GM12865 (cell line): ENCODE data around the gene SPOCK1.

Source experiments
- DNase-seq: peaks from one replicate; pipeline ENCODE4 v3.0.0; 2010; ENCODE audit warnings: low read depth
- H3K4me3 ChIP-seq: 2 replicates; pipeline ENCODE4 v1.5.1; 2011; ENCODE audit warnings: mild to moderate bottlenecking, low read depth, low read length, control low read depth
- TF ChIP-seq, protein P1 (sequence below): IDR thresholded peaks from 2 replicates; pipeline ENCODE4 v1.5.1; 2011; ENCODE audit warnings: low read length, control low read depth, low read depth, inconsistent platforms; ENCODE audit not compliant: insufficient read depth; ENCODE audit errors: missing control alignments

The SPOCK1 gene

DNA sequence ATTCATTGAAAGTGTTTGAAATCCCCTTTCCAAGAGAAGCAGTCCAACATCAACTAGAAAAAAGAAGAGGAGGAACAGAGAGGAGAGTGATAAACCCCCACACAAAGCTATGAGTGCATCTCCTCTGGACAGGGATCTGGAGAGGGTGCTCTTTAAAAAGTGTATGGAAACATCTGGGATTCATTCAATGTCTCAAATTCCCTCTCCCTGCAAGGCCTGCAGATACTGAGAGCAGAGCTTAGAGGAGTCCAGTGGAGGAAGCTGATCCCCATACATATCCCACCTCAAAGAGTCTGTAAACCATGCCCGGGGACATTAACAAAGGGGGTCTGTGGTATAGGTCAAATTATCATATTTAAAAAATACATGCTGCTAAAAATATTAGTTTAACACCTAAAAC, 2.2 kb downstream of the SPOCK1 start:
- no peak overlapping the region for H3K4me3 ChIP-seq
- TF ChIP-seq, protein P1, sequence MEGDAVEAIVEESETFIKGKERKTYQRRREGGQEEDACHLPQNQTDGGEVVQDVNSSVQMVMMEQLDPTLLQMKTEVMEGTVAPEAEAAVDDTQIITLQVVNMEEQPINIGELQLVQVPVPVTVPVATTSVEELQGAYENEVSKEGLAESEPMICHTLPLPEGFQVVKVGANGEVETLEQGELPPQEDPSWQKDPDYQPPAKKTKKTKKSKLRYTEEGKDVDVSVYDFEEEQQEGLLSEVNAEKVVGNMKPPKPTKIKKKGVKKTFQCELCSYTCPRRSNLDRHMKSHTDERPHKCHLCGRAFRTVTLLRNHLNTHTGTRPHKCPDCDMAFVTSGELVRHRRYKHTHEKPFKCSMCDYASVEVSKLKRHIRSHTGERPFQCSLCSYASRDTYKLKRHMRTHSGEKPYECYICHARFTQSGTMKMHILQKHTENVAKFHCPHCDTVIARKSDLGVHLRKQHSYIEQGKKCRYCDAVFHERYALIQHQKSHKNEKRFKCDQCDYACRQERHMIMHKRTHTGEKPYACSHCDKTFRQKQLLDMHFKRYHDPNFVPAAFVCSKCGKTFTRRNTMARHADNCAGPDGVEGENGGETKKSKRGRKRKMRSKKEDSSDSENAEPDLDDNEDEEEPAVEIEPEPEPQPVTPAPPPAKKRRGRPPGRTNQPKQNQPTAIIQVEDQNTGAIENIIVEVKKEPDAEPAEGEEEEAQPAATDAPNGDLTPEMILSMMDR = no peak
- no peak for DNase-seq

DNA sequence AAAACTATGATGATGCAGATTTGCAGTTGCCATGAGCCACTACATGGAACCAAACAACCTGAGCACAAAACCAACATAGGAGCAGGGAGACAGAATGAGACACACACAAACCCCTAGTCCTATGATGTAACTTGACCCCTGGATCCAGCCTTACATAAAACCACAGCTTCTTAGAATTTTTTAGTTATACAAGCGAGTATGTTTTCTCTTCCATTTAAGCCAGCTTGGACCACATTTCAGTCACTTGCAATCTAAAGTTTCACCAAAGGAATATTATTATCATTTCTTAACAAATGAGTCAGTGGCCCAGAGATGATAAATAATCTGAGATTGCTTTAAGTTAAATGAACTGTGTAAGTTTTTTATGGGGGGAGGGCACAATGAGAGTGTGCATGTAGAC, 6.8 kb downstream of the SPOCK1 start:
- TF ChIP-seq, protein P1 = no peak
- no peak for DNase-seq
- no peak overlapping the region for H3K4me3 ChIP-seq

DNA sequence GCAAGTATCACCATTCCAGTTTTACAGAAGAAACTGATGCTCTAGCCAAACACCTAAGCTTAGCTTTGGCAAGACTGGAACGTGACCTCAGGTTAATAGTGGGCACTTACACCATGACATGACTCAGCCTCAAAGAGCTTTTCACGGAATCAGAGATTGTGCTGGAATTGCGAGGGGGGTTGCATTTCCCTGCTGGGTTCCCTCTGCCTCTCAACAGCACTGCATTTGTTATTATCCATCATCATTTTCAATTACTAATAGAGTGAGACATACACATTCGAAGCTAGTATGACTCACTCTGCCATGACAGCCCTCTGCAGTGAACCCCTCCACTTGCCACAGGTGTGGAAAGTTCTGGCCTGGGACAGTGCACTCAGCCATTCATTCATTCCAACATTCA, 8.0 kb downstream of the SPOCK1 start:
- TF ChIP-seq, protein P1 = no peak
- H3K4me3 ChIP-seq = no peak overlapping the region
- no peak for DNase-seq

DNA sequence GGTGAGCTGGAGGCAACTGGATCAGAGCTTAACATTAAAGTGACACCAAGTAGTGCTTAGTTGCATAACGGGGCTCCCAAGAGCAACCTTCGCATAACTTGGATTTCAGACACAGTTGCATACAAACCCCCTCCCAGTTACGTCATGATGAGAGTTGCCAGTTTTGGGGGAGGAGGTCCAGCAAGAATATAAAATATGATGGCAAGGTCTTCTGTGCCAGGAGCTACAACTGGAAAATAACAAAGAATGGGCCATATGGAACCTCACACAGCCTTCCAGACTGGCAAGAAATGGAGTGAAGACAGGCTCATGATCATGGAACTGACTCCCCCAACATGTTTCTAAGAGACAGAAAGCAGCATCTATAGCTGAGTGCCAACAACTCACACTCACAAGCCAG, 8.5 kb downstream of the SPOCK1 start:
- TF ChIP-seq, protein P1 = no peak
- no peak overlapping the region for H3K4me3 ChIP-seq
- DNase-seq = no peak

DNA sequence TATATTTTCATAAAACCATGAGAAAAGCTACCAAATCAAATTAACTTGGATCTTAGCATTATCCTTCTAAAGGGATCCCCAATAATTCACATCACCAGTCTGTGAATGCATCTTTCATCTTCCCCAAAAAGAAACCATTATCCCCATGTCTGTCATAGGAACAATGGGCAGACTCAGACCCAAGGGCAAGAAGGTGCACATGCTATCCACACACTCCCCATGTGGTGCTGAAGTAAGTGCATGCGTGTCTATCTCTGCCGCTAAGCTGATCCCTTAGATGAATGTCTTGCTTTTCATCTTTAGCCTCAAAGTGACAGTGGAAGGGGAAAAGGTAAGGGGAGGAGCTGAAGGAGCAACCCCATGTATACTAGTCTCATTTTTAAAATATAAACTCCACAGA, 10.2 kb downstream of the SPOCK1 start:
- TF ChIP-seq, protein P1 = no peak
- H3K4me3 ChIP-seq = no peak overlapping the region
- no peak for DNase-seq

DNA sequence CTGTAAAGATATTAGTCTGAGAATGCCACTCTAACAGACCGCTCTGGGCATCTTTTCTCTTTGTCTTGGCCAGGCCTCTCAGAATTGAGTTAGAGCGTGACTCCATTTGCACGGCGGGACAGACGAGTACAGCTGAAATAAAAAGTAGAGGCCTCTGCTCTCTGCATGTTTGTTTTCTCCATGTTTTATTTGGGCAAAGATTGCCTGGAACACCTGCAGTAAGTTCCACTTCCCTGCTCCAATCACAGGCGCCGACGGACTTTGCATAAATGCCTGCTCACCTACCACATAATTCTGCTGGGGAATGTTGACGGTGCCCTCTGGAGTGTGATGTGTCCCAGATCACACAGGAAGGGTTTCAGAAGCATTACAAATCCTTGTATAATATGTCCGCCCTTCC, 10.6 kb downstream of the SPOCK1 start:
- TF ChIP-seq, protein P1 = no peak
- DNase-seq = no peak
- no peak overlapping the region for H3K4me3 ChIP-seq

DNA sequence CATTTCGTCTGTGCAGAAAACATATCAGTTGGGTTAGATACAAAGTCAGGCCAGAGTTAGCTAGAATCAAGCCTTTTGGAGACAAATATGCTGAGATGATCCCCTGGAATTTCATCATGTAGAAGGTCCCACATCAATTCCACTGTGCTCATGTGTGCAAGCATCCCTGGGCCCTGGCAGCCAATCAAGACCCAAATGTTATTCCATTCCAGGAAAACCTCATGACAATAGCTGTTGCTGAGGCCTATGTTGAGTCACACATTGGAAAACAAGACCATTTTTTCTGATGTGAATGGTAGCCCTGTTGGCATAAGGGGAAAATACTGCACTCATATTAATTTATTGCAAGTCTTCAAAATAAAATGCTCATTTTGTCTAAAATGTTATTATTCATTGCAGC, 11.5 kb downstream of the SPOCK1 start:
- DNase-seq = no peak
- H3K4me3 ChIP-seq = no peak overlapping the region
- TF ChIP-seq, protein P1 = no peak
